Fibroblast of lung (primary cell): ENCODE data around the gene MRPS27. TPM values are rescaled to one million over a fixed set of nuclear protein-coding genes. Genes with fewer than 3 reads are reported as not detected.

Experiments used
- DNase-seq, 2 donors: peaks; one replicate each; pipeline versions ENCODE4 v3.0.0 to v3.0.0-alpha.2; 2010; ENCODE audit warnings: low read depth in 2 of 2
- H2AFZ ChIP-seq: 2 replicates; pipeline ENCODE4 v1.5.1; 2012; ENCODE audit warnings: low read length, control low read depth, inconsistent platforms
- H3K27ac ChIP-seq: 2 replicates; pipeline ENCODE4 v1.5.1; 2011; ENCODE audit warnings: low read length, control low read depth; ENCODE audit not compliant: insufficient read depth
- H3K27me3 ChIP-seq: 2 replicates; pipeline ENCODE4 v1.5.1; 2011; ENCODE audit warnings: mild to moderate bottlenecking, low read length; ENCODE audit not compliant: control insufficient read depth, insufficient read depth
- H3K36me3 ChIP-seq: 2 replicates; pipeline ENCODE4 v1.5.1; 2011; ENCODE audit warnings: low read length; ENCODE audit not compliant: control insufficient read depth, insufficient read depth
- H3K4me1 ChIP-seq: 2 replicates; pipeline ENCODE4 v1.5.1; 2011; ENCODE audit warnings: low read length; ENCODE audit not compliant: control insufficient read depth, insufficient read depth; ENCODE audit errors: extremely low read depth
- H3K4me2 ChIP-seq: 2 replicates; pipeline ENCODE4 v1.5.1; 2011; ENCODE audit warnings: low read length, control low read depth; ENCODE audit not compliant: insufficient read depth; ENCODE audit errors: extremely low read depth
- H3K4me3 ChIP-seq, 4 experiments: fragments of 200-600 bp in 1 of 4; sonication (generic) in 1 of 4; replicated peaks in 1 of 4; 2 replicates each; pipeline ENCODE4 v1.5.1; 2011 to 2016; ENCODE audit warnings: low read length in 4 of 4, low read depth in 3 of 4, mild to moderate bottlenecking in 3 of 4, control low read depth in 2 of 4, inconsistent platforms in 1 of 4, mixed read lengths in 1 of 4; ENCODE audit not compliant: insufficient read depth in 1 of 4; ENCODE audit errors: control extremely low read depth in 1 of 4
- H3K79me2 ChIP-seq: 2 replicates; pipeline ENCODE4 v1.5.1; 2012; ENCODE audit warnings: mild to moderate bottlenecking, low read length, inconsistent platforms; ENCODE audit not compliant: control insufficient read depth, insufficient read depth
- H3K9ac ChIP-seq: 2 replicates; pipeline ENCODE4 v1.5.1; 2011; ENCODE audit warnings: mild to moderate bottlenecking, low read length, control low read depth; ENCODE audit not compliant: insufficient read depth
- H3K9me3 ChIP-seq: 2 replicates; pipeline ENCODE4 v1.5.1; 2012; ENCODE audit warnings: low read depth, low read length; ENCODE audit not compliant: control insufficient read depth, insufficient read depth
- H4K20me1 ChIP-seq: 2 replicates; pipeline ENCODE4 v1.5.1; 2011; ENCODE audit warnings: low read length; ENCODE audit not compliant: control insufficient read depth, insufficient read depth; ENCODE audit errors: extremely low read depth
- CTCF ChIP-seq, 2 donors: IDR thresholded peaks in 1 of 2; conservative IDR thresholded peaks in 1 of 2; 1 replicate in 1 of 2; 2 replicates in 1 of 2; pipeline ENCODE4 v1.5.1; 2011 to 2012; ENCODE audit warnings: low read length in 2 of 2, control low read depth in 1 of 2, inconsistent platforms in 1 of 2, low read depth in 1 of 2, mild to moderate bottlenecking in 1 of 2
- EZH2 ChIP-seq: IDR thresholded peaks from 2 replicates; pipeline ENCODE4 v1.5.1; 2012; ENCODE audit warnings: low read length, control low read depth, mild to moderate bottlenecking; ENCODE audit errors: missing control alignments
- polyA plus RNA-seq, 2 donors: library from polyadenylated mRNA; depleted of rRNA in 1 of 2; stranded (reverse) in 1 of 2; unstranded in 1 of 2; fragments of >200 nt; gene quantifications; 2 replicates each; pipeline ENCODE4 v1.2.1, GENCODE V29; 2011 to 2012; ENCODE audit warnings: missing spikeins in 1 of 2
- total RNA-seq: library from RNA; depleted of rRNA; stranded (reverse); fragments of >200 nt; gene quantifications from 2 replicates; pipeline ENCODE4 v1.2.1, GENCODE V29; 2014

MRPS27 gene
- total and polyA plus RNA-seq, 2 donors (not counting 1 experiment from before 2014, with no cell fraction given) = 67.2 to 86.5 TPM

- TF ChIP-seq EZH2 (no peak), CTCF (conservative IDR thresholded peaks at IDR 0.05 in 1 of 2, IDR thresholded peaks at IDR 0.05 in 1 of 2; ENCODE audit: low read depth in 1 of 2, low read length in 2 of 2) (no peak)
- H2AFZ ChIP-seq = no peak overlapping the region
- H3K27ac ChIP-seq = no peak overlapping the region
- no peak overlapping the region for H3K4me3 ChIP-seq
- H3K79me2 ChIP-seq = no peaks in the 10 kb centered on the region
- no peak overlapping the region for H3K9ac ChIP-seq
- H4K20me1 ChIP-seq = no peaks in the 10 kb centered on the region
- no peak overlapping the region for H3K4me2 ChIP-seq
- H3K36me3 ChIP-seq = peaks cover 2% of the 10 kb centered on the region
- H3K27me3 ChIP-seq = no peaks in the 10 kb centered on the region
- no peak for DNase-seq
- H3K4me1 ChIP-seq = peaks cover 13% of the 10 kb centered on the region
- no peaks in the 10 kb centered on the region for H3K9me3 ChIP-seq
Observed at GRCh38 chr5:72364171-72364570, 44.1 kb upstream of the MRPS27 start.

- Histone ChIP-seq H3K4me3 (no peak overlapping the region), H3K36me3 (peaks cover 4% of the 10 kb centered on the region), H3K27me3 (no peaks in the 10 kb centered on the region), H3K9me3 (no peaks in the 10 kb centered on the region), H3K27ac (peak overlapping the region; percentile 83), H2AFZ (peak overlapping the region; percentile 4), H3K4me2 (peak overlapping the region; percentile 76), H3K9ac (no peak overlapping the region), H3K79me2 (no peaks in the 10 kb centered on the region), H3K4me1 (peaks cover 13% of the 10 kb centered on the region), H4K20me1 (no peaks in the 10 kb centered on the region)
- DNase-seq = peak; percentile 77 to 89
- no peak for TF ChIP-seq CTCF (conservative IDR thresholded peaks at IDR 0.05 in 1 of 2, IDR thresholded peaks at IDR 0.05 in 1 of 2; ENCODE audit: low read depth in 1 of 2, low read length in 2 of 2)
- no peak for TF ChIP-seq EZH2
Observed at GRCh38 chr5:72363166-72363802, 43.2 kb upstream of the MRPS27 start.

- peaks cover 12% of the 10 kb centered on the region for H3K4me1 ChIP-seq
- H3K4me2 ChIP-seq = no peak overlapping the region
- no peak overlapping the region for H2AFZ ChIP-seq
- H3K36me3 ChIP-seq = peaks cover 4% of the 10 kb centered on the region
- no peak for TF ChIP-seq EZH2
- TF ChIP-seq CTCF (conservative IDR thresholded peaks at IDR 0.05 in 1 of 2, IDR thresholded peaks at IDR 0.05 in 1 of 2; ENCODE audit: low read depth in 1 of 2, low read length in 2 of 2) = no peak
- no peak overlapping the region for H3K4me3 ChIP-seq
- H3K9ac ChIP-seq = no peak overlapping the region
- no peak overlapping the region for H3K27ac ChIP-seq
- DNase-seq = no peak
- no peaks in the 10 kb centered on the region for H3K79me2 ChIP-seq
- no peaks in the 10 kb centered on the region for H4K20me1 ChIP-seq
- no peaks in the 10 kb centered on the region for H3K9me3 ChIP-seq
- no peaks in the 10 kb centered on the region for H3K27me3 ChIP-seq
Observed at GRCh38 chr5:72359886-72360285, 39.8 kb upstream of the MRPS27 start.
